HG03159 (cell line): ENCODE results near the gene TMEM9B.
"Not testable (repeated sequence)": the region's sequence is repeated elsewhere in the genome, so short reads cannot be mapped to it uniquely, and the experiment has no call there.

Source experiments
- ATAC-seq: cut with Tn5 transposase; IDR thresholded peaks from one replicate; pipeline ENCODE4 v1.9.1; 2021; ENCODE audit warnings: mild to moderate bottlenecking, moderate library complexity; ENCODE audit not compliant: unreplicated experiment

The TMEM9B gene

DNA sequence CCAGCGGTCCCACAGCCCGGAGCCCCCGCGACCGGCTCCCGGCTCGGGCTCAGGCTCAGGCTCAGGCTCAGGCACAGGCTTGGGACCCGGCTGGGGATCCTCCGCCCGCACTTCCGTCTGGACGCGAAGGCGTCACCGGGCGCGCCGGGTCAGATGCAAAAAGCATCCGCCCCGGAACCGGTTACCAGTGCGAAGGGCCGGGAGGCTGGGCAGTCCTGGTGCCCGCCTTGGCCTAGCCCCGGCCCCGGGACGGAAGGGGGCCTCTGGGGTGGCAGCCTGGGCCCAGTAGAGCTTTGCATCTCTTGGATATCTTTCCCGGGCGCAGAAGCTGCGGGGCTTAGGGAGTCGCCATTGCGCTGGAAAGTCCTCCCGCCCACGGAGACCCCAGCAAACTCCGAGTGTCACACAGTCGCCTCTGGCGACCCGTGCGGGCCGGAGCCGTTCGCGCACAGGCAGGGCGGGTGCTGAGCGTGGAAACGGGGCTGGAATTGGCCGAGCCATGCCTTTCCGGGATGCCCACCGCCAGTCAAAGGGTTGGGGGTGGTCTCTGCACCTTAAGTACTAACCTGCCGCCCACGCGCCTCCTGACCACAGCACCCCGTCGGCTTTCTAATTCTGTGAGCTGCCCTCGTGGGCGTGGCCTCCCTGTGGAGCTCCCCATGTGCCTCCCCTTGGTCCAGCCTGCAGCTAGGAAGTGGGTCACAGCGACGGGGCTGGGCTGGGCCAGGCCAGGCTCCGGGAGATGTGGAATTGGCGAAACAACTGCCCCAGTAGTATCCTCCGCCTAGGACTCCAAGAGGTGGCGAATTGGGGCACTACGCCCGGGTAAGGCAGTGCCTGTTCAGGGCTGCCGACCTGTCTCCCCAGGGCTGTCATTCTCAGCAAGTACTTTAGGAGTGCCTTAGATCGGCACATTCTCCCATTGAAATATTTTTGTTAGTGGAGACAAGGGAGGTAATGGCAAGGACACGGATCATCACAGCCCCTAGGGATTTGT, at the start of gene TMEM9B:
TSS of gene TMEM9B (minus strand) at position 119 of the 997 bp plus-strand sequence. CDS start 129 bp downstream, outside the sequence.
- peak; percentile 79 for ATAC-seq

DNA sequence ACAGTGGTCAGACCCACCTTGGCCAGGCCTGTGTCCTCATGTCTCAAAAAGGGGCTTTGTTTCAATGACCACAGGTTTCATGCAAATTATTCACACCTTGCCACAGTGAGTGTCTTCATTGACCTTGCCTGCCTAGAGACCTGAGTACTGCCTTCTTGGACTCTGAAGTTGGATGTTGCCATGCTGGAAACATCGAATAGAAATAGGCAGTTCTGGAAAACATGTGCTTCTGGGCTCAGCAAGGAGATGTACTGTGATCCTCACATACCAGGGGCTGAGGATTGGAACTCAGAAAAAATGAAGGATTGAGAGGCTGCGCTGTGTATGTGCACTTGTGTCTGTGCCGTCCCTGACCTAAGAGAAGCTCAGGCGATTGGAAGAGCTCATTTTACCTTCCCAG, 49.1 kb upstream of the TMEM9B start:
- no peak for ATAC-seq

DNA sequence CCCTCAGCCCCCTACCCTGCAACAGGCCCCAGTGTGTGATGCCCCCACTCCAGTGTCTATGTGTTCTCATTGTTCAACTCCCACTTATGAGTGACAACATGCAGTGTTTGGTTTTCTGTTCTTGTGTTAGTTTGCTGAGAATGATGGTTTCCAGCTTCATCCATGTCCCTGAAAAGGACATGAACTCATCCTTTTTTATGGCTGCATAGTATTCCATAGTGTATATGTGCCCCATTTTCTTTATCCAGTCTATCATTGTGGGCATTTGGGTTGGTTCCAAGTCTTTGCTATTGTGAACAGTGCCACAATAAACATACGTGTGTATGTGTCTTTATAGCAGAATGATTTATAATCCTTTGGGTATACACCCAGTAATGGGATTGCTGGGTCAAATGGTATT, 45.3 kb upstream of the TMEM9B start:
- not testable (repeated sequence) for ATAC-seq

GRCh38 chr11:9008661-9009060, 44.4 kb upstream of the TMEM9B start:
- no peak for ATAC-seq

DNA sequence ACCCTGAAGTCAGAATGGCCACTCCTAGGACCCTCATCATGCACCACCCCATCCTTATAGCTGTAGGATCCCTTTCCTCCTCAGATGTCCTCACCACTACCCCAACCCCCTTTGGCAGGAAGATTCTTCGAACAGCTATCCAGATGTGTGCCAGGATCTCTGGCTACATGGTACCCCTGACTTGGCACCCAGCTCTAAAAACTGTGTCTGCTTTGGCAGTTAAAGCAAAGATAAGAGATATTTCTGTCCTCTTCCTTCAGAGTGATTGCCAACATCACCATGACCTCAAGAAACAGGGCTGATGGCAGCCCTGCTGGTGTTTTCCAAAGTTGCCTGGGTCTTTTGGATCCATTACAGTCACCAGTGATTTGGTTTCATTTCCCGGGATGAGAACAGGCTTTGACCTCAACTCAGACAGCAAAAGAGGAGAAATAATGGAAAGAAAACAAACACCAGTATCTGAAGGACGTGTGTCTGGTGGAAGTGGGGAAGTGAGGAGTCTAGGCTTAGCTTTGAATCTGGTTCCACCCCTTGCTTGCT, 43.8 kb upstream of the TMEM9B start:
- no peak for ATAC-seq

GRCh38 chr11:9005087-9005486, 40.8 kb upstream of the TMEM9B start:
- ATAC-seq = no peak

DNA sequence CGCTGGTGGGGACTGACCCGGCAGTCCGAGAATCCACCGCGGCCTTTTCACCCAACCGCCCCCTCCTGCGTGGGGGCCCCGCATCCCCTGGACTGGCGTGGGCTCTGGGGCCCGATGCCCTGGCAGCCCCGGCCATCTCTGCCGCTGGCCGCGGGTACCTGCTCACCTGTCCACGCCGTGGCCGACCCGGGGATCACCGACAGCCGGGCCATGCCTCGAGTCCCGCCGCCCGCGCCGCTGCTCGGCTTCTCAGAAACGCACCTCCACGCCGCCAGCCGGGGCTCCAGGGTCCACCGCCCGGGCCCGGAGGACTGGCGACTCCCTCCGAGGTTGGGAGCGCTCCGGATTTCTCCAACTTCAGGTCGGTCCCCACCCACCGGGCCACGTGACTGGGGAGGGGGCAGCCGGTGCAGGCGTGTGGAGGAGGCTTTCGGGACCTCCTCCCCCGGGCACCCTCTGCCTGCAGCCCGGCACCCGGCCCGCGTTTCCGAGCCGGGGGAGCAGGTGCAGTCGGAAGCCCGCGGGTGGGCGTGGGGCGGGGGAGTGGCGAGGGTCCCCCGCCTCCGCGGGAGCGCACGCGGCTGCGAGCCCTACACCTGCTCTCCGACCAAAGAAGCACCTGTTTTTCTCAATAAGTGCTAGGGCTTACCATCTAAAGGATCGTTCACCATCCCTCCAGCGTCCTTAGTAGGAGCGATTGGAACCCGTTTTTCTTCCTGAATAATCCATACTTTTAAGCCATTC, 40.1 kb upstream of the TMEM9B start:
- peak; percentile 17 for ATAC-seq

- ATAC-seq = peak; percentile 54
These were observed 39.4 kb upstream of the TMEM9B start, which contains the start of gene NRIP3 for GRCh38 chr11:9003573-9004182. Gene NRIP3, minus strand, starts transcription at chr11:9004001. Its CDS starts 66 bp downstream, at chr11:9003935.

GRCh38 chr11:9002920-9003572, 38.8 kb upstream of the TMEM9B start:
- no peak for ATAC-seq

DNA sequence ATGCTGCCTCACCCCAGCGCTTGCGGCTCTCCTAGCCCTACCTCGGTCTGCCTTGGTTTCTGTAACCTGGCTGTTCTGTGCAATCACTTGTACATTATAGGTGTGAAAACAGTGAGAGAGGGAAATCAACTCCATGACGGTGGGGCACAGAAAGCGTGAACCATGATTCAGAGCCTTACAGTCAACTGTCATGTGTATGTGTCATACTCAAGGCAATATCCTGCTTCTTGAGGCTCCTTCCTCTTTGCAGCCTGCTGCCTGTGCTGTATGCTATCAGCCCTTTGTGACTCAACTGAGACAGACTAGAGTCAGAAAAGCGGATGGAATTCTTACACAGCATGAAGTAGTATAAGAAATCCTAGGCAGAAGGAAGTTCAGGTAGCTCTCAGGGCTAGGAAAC, 37.5 kb upstream of the TMEM9B start:
- ATAC-seq = no peak

DNA sequence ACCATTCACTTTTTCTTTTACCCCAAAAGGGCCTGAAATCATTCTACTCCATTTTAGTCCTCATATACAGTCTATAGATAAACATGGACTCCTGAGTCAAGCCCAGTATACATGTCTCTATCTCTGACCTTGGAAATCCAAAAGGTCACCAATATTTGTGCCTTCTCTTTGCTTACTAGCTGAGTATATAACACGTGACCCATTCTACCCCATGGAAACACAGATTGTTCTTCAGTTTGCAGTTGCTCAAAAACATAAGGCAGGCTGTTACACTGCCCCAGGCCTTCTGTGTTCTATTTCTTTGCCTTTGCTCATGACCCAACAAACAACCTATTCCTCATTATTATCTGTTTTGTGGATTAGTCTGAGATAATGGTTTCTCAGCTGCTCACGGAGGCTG, 33.8 kb upstream of the TMEM9B start:
- ATAC-seq = no peak

- no peak for ATAC-seq
These were observed 33.2 kb upstream of the TMEM9B start for GRCh38 chr11:8997451-8997850.

DNA sequence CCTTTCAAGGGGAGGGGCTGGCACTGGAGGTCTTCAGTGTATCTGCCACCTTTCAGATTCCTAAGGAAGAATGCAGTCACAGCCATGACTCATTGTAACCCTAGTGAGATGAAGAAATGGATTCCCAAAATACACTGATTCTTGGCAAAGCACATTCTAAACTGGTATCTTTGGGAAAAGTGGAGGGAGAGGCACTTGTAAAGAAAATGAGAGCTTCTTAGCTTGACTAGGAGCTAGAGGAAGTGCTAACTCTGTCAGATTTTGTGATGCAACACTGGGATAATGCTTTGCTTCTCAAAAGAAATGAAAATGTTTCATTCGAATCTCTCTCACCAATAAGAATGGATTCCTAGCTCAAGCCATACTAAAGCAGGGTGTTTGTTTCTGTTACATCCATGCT, 25.2 kb upstream of the TMEM9B start:
- no peak for ATAC-seq

GRCh38 chr11:8988329-8989234, 24.3 kb upstream of the TMEM9B start:
- ATAC-seq = no peak

- no peak for ATAC-seq
These were observed 23.2 kb upstream of the TMEM9B start for GRCh38 chr11:8987446-8987845.

DNA sequence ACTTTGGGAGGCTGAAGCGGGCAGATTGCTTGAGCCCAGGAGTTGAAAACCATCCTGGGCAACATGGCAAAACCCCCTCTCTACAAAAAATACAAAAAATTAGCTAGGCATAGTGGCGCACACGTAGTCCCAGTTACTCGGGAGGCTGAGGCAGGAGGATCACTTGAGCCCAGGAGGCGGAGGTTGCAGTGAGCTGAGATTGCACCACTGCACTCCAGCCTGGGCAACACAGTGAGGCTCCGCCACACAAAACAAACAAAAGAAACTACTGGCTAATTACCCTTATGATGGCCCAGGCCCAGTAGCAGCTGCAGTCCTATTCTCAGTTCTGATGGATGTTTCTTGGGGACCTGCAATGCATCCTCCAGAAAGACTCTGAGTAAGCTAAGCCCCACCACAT, 22.5 kb upstream of the TMEM9B start:
- not testable (repeated sequence) for ATAC-seq

DNA sequence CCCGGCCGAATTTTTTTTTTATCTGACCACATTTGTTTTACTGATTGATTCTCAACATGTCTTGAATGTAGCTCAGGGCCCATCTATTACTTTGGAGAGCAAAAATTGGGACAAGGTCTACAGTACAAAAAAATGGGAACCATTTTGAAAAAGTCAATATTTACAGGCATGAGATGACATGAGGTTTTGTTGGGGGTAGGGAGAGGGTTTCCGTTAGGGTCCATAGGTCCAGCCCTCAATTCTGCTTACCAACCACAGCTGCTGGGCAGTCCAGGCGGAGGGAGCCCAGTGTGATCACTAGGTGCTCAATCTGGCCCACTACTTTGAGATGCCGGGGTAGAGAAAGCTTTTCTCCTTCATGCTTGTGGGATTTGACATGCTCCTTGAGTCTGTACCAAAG, 21.2 kb upstream of the TMEM9B start:
- ATAC-seq = no peak

GRCh38 chr11:8983552-8983951, 19.3 kb upstream of the TMEM9B start:
- ATAC-seq = no peak

DNA sequence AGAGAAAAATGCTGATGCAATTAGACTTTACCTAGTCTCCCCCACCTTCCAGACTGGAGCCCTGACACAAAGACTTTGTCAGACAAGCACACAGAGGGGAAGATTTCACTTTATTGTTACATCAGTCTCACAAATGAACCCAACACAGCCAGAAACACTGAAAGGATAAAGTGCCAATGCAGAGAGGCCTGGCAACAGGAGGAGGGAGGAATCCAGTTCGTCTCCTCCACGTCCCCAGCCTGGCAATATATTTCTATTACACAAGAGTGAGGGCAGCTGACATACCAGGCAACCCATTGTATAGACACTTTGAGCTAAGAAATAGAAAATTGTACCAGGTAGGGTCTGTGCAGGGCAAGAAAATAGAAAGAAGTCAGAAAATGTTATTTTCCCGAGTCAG, 16.2 kb upstream of the TMEM9B start:
- ATAC-seq = no peak
